Stimulated activated CD8-positive, alpha-beta memory T cell treated with anti-CD3 and anti-CD28 coated beads, Interleukin-7, amount 100 ng/mL, for 4 hours (primary cell): ENCODE results near the gene ANXA11.
A peak's percentile ranks its signal among the peaks of the same experiment; 100 is the strongest.

Experiments used
- DNase-seq, 2 donors: peaks; one replicate each; pipeline ENCODE4 v3.0.0-alpha.2; 2020; ENCODE audit warnings: low read depth in 2 of 2

The ANXA11 gene

GRCh38 chr10:80187465-80188409 lies 17.6 kb downstream of the ANXA11 start:
- peak; percentile 43 to 53 for DNase-seq

- no peak for DNase-seq
Observed at GRCh38 chr10:80187060-80187459, 18.3 kb downstream of the ANXA11 start.

GRCh38 chr10:80186364-80187012 lies 18.8 kb downstream of the ANXA11 start:
- no peak for DNase-seq

GRCh38 chr10:80185578-80186299 lies 19.6 kb downstream of the ANXA11 start:
- no peak for DNase-seq

DNA sequence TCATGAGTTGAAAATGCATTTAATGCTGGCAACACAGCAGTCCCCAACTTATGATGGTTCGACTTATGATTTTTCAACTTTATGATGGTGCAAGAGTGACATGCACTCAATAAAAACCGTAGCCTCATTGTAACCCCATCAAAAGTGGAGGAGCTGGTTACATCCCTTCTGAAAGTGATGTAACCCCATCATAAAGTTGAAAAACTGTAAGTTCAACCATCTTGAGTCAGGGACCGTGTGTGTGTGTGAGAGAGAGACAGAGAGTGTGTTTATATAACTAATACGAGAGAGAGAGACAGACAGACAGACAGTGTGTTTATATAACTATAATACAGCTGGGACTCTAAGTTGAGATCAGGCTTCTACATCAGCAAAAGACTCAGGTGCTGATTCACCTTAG lies 21.0 kb downstream of the ANXA11 start:
- no peak for DNase-seq

- no peak for DNase-seq
Observed at GRCh38 chr10:80183436-80183835, 21.9 kb downstream of the ANXA11 start.

- no peak for DNase-seq
Observed at GRCh38 chr10:80182986-80183385, 22.4 kb downstream of the ANXA11 start.

DNA sequence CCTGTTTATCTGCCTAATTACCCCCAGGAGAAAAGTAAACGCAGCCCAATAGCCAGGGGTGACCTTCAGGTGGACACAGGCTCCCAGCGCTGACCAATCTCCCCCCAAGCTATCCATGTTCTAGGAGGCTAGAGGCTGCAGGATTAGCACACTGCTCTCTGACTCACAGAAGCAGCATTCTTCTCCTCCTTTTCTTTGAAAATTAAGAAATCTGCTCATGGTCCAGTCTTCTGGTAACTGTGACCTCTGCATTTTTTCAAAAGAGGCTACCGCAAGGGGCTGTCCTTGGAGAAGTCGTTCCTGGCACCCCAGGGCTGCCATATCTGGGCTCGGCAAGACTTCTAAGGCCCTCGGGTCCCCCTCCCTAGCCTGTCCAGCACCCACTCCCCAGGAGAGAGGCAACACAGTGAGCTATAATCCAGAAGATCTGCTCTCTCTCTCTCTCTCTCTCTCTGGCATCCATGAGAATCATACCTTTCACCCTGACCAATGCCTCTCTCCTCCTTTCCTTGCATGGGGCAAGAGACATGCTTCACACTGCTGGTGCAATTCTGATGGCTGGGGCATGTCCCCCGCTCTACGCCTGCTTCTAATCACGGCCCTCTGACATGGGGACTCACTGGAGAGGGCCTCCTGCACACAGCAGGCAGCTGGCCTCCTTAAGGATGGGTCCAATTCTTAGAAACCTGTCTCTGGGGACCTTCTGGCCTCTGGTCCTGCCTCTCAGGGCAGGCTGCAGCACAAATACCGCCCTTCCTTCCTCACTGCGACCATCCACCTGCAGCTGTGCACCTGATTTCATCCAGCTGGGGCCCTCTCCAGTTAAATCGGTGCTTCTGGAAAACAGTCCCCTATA lies 27.3 kb downstream of the ANXA11 start:
- no peak for DNase-seq

DNA sequence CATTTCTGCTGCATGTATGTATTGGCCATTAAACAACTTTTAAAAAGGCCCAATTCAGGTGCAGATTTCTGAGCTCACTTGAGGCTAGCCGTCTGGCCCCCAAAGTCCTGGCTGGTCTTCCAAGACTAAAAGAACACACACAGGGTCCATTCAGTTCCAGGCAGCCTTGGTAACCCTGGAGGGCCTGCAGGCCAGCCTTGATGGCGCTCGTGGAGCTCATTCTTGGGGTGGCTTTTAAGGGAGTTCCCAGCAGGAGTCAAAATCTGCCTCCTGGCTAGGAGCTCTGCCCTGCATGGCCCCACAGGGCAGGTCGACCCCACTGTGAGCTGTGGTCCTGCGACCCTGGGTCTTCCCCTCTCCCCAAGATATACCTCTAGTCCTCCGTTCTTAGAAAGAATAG lies 28.8 kb downstream of the ANXA11 start:
- DNase-seq = no peak

DNA sequence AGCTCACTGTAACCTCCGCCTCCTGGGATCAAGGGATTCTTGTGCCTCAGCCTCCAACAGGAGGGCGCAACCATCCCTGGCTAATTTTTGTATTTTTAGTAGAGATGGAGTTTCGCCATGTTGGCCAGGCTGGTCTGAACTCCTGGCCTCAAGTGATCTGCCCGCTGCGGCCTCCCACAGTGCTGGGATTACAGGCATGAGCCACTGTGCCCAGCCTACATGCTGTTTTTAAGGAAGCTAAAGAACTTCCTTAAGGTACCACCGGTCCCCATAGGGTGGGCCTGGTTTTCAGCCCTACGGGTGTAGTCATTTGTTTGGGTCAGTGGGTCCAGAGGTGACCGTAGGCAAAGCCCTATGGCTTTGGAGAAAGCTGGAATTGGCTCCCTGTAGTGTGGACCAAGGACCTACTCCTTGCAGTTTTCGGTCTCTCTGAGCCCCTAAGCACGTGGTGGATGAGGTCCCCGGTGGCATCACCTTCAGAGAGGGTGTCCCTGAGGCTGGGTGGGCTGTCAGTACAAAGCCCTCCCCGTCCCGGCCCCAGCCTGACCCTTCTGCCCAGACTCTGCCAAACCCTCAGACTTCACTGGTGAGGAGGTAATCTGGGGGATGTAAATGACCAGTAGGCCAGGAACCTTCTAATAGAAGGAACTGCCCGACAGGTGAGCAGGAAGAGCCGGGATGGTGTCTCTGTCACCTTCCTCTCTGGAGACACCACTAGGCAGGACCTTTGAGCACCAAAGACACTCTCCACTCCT lies 30.5 kb downstream of the ANXA11 start:
- DNase-seq = no peak

DNA sequence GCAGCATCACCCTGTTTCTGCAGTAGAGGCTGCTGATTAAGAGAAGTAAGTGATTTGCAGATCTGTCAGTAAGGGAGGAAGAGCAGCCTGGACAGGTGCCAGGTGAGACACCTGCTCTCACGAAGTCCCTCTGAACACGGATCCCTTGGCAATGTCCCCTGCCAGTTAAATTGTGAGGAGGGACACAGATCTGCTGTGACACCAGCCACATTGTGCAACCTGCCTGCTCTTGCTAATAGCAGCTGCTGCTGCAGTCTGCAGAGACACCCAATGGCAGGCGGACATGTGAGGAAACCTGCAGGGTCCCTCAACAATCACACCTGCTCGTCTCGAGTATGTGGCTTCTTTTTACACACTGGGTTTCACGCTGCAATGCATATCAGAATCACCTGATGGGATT lies 31.9 kb downstream of the ANXA11 start:
- DNase-seq = no peak

GRCh38 chr10:80172896-80173295 lies 32.4 kb downstream of the ANXA11 start:
- DNase-seq = no peak

DNA sequence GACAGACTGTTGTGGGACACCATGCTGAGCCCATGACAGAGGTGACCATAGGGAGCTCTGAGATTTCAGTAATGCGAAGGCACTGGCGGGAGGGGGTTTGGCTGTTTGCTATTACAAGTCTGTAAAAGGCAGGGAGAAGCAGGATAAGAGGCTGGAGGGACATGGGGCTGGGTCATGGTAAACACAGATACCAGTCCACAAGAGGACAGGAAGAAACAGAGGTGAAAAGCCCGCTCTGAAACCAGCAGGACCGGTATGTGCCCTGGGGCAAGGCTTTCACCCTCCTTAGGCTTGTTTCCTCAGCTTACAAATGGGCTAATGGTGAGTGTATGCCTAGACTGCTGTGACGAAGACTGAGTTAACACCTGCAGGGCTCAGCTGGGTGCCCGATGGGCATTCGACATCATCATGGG lies 34.1 kb downstream of the ANXA11 start:
- no peak for DNase-seq

- DNase-seq = no peak
Observed at GRCh38 chr10:80170641-80171040, 34.7 kb downstream of the ANXA11 start.

DNA sequence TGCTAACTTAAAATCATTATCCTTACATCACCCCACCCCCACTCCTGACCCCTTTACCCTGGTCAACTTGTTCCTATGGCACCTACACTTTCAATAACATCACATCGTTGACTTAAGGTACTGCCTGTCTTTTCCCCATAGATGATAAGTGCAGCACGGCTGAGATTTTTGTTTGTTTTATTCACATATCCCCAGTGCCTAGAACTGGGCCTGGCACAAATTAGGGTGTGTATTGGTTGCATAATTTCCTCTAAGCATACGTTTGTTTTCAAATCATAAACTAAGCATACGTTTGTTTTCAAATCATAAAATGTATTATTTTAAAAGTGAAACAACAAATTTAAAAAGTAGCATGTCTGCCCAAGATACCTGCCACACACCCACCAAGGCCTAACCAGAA lies 35.3 kb downstream of the ANXA11 start:
- no peak for DNase-seq

DNA sequence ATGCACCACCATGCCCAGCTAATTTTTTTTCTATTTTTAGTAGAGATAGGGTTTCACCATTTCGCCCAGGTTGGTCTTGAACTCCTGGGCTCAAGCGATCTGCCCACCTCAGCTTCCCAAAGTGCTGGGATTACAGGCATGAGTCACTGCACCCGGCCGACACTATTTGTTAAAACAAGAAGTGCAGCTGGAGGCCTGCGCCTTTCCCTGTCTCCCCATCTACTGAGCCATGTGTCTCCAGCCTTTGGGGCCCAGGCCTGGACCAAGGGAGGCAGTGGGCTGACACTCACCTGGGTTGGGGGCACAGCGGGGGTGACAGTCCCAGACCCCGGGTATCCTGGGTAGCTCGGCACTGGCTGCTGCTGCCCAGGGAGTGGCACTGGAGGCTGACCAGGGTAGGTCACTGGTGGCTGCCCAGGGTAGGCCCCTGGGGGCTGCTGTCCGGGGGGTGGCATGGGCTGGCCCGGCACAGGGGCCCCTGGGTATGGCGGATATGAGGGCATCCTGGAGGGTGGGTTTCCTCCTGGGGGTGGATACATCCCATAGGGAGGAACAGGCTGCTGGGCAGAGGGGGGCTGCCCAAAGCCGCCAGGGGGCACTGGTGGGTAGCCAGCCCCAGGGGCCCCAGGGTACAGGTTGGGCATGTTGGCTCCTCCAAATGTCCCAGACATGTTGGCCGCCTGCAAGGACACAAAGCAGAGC lies 36.5 kb downstream of the ANXA11 start:
- no peak for DNase-seq

- DNase-seq = no peak
Observed at GRCh38 chr10:80168162-80168511, 37.2 kb downstream of the ANXA11 start.

GRCh38 chr10:80167471-80168161 lies 37.7 kb downstream of the ANXA11 start:
- DNase-seq = no peak

DNA sequence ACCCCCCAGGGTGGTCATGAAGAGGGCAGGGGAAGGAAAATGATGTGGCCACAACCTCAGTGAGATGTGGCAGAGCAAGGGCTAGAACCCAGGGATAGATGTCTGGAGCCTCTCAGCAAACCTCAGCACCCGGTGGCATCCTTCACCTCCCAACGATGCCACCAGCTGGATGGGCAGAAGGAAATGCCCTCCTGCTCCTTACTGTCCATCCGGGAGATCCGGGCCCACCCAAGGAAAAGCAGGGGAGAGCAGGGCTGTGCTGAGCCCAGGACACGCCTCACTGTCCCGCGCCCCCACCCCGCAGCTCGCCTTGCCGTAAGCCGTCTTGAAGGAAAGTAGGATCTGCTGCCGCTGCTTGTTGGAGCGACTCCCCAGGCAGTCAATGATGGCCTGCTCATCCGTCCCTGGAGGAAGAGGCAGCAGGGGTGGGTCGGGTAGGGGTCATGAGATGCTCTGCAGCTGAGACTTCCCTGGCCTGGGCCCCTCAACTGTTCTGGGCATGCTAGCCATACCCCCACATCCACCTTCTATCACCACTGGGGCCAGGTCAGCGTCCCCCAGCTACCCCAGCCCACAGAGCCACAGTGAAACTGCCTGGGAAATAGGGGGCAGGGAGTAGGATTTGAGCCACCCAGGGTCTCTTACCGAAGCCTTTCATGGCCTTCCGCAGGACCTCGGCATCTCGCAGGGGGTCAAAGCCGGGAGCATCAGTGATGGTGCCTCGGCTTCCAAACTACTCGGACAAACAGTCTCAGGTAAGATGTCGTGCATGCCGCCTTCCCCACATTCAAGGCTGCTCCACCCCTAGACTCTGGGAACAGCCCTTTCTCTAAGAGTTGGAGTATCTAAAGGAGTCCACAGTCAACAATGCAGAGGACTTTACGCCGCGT lies 38.5 kb downstream of the ANXA11 start:
- no peak for DNase-seq
